Brain microvascular endothelial cell (primary cell): Measurements from ENCODE around the gene TFR2.
"Not testable (repeated sequence)": the region's sequence is repeated elsewhere in the genome, so short reads cannot be mapped to it uniquely, and the experiment has no call there.

Source experiments
- DNase-seq: peaks from one replicate; pipeline ENCODE4 v3.0.0-alpha.2; 2020
- H3K27ac ChIP-seq: fragments of 250-450 bp; sonication (Bioruptor Pico); 2 replicates; pipeline ENCODE4 v1.5.1; 2020; ENCODE audit warnings: mild to moderate bottlenecking, moderate library complexity
- H3K27me3 ChIP-seq: fragments of 250-450 bp; sonication (Bioruptor Pico); replicated peaks from 2 replicates; pipeline ENCODE4 v1.5.1; 2020; ENCODE audit warnings: mild to moderate bottlenecking
- H3K36me3 ChIP-seq: fragments of 250-450 bp; sonication (Bioruptor Pico); replicated peaks from 2 replicates; pipeline ENCODE4 v1.5.1; 2020; ENCODE audit warnings: mild to moderate bottlenecking
- H3K4me3 ChIP-seq: 2 replicates; pipeline ENCODE4 v1.5.1; 2011; ENCODE audit warnings: low read depth, mild to moderate bottlenecking, control low read depth, low read length, moderate library complexity
- CTCF ChIP-seq: IDR thresholded peaks from 2 replicates; pipeline ENCODE4 v1.5.1; 2011; ENCODE audit warnings: low read depth, mild to moderate bottlenecking, moderate library complexity, low read length, control low read depth, inconsistent platforms; ENCODE audit errors: missing control alignments
- in situ Hi-C: cut with HindIII; loops from 2 replicates; pipeline ENCODE4 v1.10.0; 2017; ENCODE audit warnings: low sequenced_read_pairs, low pct_ligation_motif_present

Gene TFR2

DNA sequence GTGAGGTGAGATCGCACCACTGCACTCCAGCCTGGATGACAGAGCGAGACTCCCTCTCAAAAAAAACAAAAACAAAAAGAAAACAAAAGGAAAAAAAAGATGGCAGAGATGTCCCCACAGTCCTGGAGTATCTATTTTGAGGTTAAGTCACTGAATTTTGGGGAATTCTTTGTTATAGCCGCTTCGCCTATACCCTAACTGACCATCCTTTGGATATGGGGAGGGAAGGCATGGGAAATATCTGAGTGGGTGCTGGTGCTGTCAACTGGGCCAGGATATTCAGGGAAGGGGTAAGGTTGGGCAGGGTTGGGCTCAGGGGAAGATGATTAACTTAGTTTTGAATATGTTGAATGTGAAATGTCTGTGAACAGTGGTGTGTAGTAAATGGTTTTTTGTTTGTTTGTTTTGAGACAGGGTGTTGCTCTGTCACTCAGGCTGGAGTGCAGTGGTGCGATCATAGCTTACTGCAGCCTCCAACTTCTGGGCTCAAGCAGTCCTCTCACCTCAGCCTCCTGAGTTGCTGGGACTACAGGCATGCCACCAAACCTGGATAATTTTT, 23.9 kb upstream of the TFR2 start:
- in situ Hi-C loops, result no loop called here
- DNase-seq, result no peak
- no peaks in the 10 kb centered on the region for H3K27me3 ChIP-seq
- H3K27ac ChIP-seq, result no peak overlapping the region
- H3K4me3 ChIP-seq, result no peak overlapping the region
- no peaks in the 10 kb centered on the region for H3K36me3 ChIP-seq
- TF ChIP-seq CTCF, result no peak

- H3K36me3 ChIP-seq, H3K27me3 ChIP-seq, DNase-seq, H3K27ac ChIP-seq, in situ Hi-C loops, H3K4me3 ChIP-seq: not testable (repeated sequence)
Observed at GRCh38 chr7:100662194-100662776, 20.9 kb upstream of the TFR2 start.

DNA sequence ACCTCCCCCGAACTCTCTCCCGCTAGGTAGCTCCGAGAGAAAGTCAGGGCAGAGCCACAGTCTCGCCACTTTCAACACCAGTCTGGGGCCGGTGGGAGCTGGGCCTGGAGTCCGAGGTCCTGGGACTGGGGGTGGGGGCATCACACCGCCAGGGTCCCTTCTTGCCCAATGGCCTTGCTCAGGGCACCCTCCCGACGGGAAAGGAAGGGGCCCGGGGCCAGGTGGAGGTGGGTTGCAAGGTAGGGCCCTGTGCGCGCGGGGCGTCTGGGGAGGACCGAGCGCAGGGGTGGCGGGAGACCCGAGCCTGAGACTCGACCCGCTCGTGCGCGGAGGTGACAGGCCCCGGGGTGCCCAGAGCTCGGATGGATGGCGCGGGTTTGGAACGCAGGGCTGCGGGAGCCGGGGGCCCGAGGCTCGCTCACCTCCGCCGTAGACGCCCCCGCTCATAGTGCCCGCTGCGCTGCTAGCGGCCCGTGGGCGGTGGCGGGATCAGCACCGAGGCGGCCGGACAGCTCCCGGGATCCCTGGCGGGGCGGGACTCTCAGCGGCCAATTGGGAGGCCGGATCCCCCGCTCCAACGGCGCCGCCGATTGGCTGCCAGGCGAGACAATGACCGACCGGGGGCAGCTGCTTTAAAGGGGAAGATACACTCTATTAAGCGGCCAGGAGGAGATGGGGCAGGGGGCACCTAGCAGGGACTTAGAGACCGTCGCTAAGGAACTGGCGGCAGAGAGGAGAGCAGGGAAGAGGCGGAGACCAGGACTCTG, 14.7 kb upstream of the TFR2 start, which contains the start of gene ACTL6B:
Gene ACTL6B (minus strand): TSS at position 541 of the 767 bp plus-strand sequence. CDS start 94 bp downstream, at position 447.
- no peak for TF ChIP-seq CTCF
- Histone ChIP-seq H3K36me3 (no peaks in the 10 kb centered on the region), H3K27me3 (peaks cover 5% of the 10 kb centered on the region), H3K27ac (no peak within 1 kb of the TSS), H3K4me3 (no peak within 1 kb of the TSS)
- in situ Hi-C loops, result no loop called here
- peak; percentile 29 for DNase-seq

DNA sequence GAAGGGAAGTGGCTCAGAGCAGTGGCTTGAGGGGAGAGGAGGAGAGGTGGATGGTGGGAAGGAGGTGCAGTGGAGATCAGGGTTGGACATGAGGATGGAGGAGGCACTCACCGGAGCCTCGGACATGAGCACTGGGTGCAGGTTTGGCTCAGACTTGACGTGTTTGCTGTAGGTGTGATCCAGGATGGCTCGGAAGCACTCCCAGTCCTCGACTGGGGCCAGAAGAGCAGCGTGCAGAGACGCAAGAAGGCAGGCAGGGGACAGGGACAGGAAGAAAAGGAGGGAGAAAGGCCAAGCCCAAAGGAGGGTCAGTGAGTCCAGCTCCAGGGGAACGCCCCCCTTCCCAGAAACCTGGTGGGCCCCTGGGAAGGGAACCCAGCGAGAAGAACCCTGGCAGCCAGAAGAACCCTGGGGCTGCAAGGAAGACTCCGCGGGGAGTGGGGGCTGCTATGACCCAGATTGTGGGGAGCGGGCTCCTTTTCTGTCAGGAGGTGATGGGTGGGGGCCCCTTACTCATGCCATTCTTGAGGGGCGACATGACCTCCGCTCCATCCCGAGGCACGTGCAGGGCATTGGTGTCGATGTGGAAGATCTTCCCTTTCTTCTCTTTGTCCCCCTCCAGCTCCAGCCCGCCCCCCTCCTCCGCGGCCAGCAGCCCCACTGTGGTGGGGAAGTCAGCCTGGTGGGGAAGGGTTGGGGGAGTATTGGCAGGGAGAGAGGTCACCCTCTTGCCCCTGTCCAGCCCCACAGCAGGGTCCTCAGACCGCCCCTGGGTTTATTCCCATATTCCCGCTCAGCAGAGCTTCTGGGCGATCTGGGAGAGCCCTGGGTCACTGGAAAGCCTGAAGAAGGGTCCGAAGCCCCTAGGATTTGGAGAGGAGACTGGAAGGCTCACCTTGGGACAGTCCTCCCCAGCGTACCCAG, 13.8 kb upstream of the TFR2 start:
- H3K4me3 ChIP-seq, result no peak overlapping the region
- H3K27me3 ChIP-seq, result peaks cover 5% of the 10 kb centered on the region
- in situ Hi-C loops, result no loop called here
- DNase-seq, result no peak
- H3K36me3 ChIP-seq, result no peaks in the 10 kb centered on the region
- no peak overlapping the region for H3K27ac ChIP-seq
- no peak for TF ChIP-seq CTCF

DNA sequence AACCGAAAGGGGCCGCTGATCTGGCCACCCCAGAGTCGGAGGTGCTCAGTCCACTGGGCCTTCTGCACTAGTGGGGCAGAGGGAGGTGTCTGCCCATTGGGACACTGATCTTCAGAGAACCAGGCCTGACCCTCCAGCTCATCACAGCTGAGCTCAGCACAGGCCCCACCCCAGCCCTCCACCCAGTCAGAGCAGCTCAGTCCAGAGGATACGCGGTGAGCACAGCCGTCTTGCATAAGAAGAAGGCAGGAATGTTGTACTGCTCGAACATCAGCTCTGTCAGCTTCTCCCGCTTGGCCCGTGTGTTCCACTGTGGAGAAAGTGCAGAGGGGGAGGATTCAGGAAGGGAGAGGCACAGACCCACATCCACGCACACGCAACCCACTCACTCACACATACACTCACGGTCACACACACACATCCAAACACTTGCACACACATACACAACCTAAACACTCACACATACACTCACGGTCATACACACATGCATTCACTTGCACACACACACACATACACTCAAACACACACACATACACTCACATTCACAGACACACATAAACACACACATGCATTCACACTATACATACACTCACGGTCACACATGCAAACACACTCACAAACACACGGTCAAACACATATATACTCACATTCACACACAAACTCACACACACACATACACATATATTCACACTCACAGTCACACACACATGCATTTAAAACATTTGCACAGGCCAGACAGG, 8.6 kb upstream of the TFR2 start:
- no peak for TF ChIP-seq CTCF
- Histone ChIP-seq H3K4me3 (no peak overlapping the region), H3K27me3 (peaks cover 4% of the 10 kb centered on the region), H3K36me3 (no peaks in the 10 kb centered on the region), H3K27ac (no peak overlapping the region)
- no peak for DNase-seq
- in situ Hi-C loops, result no loop called here
